HG03097 (cell line): ENCODE results near the gene QKI.
"Not testable (repeated sequence)": the region's sequence is repeated elsewhere in the genome, so short reads cannot be mapped to it uniquely, and the experiment has no call there.

ENCODE experiments used
- ATAC-seq: cut with Tn5 transposase; IDR thresholded peaks from one replicate; pipeline ENCODE4 v1.9.1; 2021; ENCODE audit not compliant: unreplicated experiment, low FRiP score

Gene QKI

DNA sequence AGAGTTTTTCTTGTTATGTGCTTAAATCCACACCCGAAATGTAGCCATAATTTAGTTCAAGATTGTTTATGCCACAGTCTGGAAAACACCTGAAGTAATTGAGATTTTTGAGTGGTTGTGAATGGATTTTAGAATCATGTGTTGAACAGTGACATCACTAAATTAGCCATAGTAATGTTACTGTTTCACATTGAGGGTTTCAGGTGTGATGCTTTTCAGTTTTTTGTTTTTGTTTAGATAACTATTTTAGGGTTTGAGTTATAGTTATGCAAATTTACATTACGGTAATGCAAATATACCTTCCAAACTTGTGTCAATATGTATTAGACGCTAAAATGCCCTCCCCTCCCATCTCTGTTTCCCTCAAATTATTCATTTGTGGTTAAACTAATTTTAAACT is 22.9 kb downstream of the QKI start:
- no peak for ATAC-seq

DNA sequence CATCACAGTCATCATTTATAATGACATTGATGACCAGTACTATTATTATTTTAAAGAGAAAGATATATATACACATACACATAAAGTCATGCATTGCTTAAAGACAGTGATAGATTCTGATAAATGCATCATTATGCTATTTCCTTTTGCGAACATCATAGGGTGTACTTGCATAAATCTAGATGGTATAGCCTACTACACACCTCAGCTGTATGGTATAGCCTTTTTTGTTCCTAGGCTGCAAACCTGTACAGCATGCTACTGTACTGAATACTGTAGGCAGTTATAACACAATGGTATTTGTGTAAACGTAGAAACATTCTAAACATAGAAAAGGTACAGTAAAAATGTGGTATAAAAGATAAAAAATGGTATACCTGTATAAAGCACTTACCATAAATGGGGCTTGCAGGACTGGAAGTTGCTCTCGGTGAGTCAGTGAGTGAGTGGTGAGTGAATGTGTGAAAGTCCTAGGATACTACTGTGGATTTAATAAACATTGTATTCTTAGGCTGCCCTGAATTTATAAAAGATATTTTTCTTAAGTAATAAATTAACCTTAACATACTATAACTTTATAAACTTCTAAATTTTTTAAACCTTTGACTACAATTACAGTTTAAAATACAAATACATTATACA is 23.9 kb downstream of the QKI start:
- ATAC-seq = no peak

DNA sequence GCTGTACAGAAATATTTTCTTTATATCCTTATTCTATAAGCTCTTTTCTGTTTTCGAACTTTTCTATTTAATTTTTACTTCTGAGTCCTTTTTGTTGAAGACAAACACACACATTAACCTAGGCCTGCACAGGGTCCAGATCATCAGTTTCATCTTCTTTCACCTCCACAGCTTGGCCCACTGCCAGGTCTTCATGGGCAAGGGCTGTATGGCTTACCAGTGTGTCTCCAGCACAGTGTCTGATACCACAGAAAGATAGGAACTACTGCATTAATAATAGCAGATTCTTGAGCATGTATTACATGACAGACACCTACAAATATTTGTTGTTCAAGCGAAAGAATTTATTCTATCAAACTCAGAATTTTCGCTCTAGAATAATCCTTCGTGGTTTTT is 24.4 kb downstream of the QKI start:
- no peak for ATAC-seq

DNA sequence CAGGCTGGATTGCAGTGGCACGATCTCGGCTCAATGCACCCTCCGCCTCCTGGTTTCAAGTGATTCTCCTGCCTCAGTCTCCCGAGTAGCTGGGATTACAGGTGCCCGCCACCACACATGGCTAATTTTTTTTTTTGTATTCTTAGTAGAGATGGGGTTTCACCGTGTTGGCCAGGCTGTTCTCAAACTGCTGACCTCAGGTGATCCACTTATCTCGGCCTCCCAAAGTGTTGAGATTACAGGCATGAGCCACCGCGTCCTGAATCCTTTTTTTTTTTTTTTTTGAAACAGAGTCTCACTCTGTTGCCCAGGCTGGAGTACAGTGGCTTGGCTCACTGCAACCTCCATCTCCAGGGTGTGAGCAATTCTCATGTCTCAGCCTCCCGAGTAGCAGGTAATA is 24.9 kb downstream of the QKI start:
- ATAC-seq = not testable (repeated sequence)

DNA sequence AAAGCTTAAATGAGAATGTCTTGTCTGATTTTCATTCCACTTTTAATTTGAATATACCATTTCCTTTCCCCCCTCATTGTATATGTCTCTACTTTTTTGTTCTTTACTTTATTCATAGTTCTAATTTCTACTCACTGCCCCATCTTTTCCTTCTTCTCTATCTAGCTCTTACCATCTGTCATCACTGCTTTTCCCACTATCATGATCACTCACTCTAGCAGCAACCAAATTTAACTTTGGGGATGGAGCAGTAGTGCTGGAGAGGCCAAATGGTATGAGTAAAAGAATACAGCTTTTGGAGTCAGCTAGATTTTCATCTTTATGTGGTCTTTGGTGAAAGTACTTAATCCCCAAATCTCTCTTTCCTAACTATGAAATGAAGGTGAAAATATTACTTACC is 25.5 kb downstream of the QKI start:
- no peak for ATAC-seq

DNA sequence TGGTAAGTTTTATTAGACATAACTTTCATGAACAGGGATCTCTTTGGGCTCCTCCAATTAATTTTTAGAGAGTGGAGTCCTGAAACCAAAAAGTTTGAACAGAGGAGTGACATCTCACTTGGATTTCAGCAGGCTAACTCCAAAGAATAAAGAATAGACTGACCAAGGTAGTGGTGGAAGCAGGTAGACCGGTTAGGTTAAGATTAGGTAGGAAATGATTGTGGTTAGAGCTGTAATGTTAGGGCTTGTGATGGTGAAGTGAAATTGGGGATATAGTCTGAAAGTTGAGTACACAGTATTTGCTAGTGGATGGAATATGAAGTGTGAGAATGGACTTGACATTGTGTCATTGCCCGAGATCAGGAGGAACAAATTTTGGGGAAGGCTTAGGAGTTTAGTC is 27.8 kb downstream of the QKI start:
- ATAC-seq = no peak

DNA sequence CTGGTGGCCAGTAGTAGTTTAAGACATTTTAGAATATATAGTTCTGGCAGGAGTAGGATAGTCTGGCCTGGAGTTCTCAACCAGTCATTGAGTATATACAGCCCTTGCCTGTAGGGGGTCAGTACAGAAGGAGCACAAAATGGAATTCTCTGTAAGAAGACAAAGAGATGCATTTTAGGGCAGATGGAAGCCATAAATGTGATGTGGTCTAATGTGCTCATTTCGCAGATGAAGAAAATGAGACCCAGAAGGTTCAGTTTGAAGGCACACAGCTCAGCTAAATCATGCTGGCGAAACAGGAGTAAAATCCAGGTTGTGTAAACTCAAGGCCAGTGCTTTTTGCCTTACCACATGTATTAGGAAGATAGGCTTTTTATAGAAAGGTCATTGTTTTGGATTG is 29.6 kb downstream of the QKI start:
- no peak for ATAC-seq

DNA sequence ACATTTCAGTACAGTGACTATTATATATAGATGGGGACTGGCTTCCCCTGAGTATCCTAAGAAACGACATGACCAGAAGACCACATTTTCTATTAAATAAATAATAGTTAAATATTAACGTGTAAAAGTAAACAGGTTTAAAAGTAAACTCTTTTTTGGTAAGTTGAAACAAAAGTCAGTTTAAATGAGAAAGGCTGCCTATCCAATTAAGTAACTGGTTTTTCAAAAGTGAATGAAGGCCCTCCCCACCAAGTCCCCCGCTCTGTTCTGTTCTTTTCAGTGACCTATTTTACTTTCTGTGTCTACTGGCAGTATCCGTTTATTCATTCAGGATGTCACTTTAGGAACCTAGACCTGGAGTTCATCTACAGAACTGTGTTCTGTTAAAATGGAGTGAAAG is 32.0 kb downstream of the QKI start:
- no peak for ATAC-seq

DNA sequence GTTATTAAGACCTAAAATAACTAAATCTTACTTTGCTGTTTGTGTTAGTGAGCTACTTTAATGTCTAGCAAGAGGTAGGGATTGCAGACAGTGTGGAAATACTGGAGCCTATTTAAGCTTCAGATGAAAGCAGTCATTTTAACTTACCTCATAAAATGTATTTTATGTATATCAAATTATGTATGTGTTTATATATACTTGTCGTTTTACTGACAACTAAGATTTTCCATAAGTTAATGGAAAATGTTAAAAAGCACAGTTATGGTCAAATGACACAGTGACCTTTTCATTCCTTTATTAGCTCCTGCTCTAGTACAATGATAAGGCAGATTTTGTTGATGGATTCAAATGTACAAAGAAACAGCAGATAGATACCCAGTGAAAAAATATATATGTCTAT is 34.6 kb downstream of the QKI start:
- ATAC-seq = no peak

DNA sequence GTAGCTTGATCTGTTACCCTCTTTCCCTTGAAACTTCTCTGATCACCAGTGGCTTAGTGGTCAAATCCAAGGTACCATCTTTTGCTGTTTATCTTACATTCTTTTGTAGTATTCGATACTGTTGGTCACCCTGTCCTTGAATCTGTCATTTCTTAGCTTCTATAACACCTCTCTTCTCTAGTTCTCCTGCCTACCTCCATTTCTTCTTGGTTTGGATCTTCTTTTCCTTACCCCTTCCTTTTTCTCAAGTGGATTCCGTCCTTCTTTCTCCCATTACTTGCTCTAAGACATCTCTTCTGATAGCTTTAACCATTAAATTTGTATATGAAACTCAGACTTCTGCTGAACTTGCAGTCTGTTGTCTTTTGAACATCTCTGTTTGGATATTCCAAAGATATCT is 39.9 kb downstream of the QKI start:
- no peak for ATAC-seq

DNA sequence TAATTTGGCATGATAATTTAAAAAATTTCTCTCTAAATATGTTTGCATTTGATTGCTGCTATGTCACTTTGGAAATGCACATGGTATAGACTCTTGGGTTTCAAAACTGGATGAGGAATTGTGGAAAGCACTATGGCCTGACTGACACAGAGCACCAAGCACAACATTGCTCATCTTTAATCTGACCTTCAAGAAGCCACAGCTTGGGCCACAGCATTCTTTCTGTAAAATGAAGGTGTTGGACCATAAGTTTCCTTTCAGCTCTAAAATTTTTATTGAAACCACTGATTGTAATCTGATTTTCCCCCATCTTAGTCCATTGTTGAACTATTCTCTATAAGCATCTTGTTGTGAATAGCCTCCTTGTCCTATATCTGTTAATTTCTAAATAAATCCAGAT is 41.0 kb downstream of the QKI start:
- ATAC-seq = no peak

DNA sequence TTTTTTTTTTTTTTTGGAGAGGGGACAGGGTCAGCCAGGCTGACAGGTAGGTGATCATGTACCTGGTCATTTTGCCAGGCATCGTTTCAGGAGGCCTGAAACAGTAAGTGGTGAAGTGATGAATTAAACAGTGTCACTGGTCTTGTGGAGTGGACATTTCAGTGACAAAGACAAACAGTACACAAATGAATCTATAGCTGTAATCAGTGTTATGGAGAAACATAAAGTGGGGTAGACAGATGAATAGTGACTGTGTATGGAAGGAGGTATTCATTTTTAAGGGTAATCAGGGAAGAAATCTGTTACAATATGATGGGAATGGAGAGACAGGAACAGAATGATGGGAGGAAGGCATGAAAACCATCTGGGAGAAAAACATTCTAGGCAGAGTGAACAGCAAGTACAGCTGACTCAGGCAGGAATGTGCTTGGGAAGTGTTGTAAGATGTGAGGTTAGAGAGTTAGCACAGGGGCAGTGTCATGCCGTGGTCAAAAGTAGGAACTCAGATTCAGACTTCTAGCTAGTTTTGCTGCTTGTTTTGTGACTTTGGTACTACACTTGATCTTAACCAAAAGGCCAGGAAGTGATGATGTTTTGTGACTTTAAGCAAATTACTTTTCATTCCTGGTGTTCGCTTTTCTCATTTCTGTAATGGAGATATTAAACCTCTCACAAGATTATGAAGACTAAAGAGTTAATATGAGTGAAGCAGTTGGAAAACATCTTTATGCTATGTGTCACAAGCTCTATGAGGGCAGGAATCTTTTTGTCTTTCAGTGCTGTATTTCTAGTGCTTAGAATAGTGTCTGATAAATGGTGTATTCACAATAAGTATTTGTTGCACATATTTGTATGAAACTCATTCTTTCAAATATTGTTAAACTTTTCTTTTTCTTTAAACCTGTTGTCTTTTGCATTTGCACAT is 43.4 kb downstream of the QKI start:
- no peak for ATAC-seq

DNA sequence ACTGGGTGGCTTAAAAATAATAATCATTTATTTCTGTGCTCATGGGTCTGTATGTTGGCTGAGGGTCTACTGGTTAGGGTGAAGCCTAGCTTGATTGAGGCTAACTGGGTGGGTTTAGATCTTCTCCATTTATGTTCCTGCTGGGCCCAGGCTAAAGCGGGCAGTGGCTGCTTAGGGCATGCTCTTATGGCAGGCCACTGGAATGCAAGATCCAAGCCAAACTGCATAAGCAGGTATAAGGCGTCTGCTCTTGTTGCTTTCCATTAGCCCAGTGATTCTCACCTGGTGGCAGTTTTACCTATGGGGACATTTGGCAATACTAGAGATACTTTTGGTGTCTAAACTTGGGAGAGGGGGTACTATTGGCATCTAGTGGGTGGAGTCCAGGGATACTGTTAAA is 44.5 kb downstream of the QKI start:
- no peak for ATAC-seq

DNA sequence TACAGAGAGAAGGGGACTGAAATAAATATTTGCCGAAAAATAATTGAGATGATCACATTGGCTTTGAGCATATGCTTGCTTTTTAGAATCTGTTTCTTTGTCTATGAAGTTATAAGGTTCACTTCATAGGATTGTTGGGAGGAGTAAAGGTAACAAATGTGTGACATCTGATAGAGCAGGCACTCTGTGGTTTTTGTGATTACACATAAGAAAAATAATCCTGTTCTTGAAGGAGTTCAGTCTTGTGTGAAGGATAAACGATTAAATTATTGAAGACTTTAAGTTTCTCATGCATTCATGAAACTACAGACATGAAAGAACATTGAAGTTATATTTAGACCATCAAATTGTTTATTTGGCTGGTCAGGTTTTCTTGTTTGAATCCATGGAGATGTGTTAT is 45.0 kb downstream of the QKI start:
- no peak for ATAC-seq

DNA sequence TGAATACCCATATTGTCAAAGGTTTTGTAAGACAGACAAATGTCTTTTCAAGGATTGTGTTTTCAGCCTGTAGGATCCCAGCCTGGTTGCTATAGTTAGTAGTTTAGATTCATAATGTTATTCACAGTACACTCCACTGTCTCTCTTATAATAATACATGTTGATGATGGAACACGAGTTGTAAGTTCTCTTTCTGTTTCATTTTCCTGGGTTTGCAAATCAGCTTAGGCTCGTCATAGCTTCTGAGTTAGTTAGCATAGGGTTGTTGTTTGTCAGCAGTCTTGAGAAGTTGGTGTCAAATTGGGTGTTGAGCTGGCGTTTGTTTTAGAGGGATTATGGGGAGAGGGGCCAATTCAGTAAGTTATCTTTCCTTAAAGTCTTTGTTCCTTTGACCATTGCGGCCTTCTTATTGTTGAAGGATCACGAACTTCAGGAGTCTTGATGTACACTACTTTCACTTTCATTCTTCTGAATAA is 45.8 kb downstream of the QKI start:
- peak; percentile 69 for ATAC-seq

DNA sequence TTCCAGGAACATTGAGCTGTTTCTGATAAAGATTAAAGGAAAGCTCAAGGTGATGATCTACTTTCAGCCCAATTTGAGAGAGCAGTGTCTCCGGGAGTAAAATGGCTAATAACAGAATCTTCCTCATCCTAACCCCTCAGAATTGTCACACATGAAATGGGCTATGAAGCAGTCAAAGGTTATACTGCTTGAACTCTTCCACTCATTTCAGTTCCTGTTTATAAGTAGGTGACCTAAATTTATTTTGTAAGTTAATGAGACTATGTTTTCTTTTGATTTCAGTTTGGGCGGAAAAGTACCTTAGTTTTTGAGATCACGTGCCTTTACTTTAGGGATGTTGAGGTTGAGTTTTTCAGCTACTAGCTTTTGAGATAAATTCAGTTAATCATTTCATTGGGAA is 47.2 kb downstream of the QKI start:
- no peak for ATAC-seq

DNA sequence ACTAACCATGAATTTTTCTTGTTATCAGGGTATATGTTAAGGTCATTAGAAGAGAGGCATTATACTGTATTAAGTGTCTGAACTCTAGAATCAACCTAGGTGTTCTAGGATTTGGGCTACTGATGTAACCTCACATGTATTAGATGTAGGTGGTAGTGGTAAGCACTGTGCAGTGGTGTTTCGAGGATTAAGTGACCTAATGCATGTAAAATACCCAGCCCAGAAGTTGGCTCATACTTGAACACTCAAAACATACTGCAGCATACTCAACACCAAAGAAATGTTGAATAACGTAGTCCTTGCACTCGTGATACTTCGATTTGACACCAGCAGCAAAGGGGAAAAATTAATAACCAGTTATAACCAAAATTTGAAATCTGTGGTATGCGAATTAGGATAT is 48.7 kb downstream of the QKI start:
- no peak for ATAC-seq

DNA sequence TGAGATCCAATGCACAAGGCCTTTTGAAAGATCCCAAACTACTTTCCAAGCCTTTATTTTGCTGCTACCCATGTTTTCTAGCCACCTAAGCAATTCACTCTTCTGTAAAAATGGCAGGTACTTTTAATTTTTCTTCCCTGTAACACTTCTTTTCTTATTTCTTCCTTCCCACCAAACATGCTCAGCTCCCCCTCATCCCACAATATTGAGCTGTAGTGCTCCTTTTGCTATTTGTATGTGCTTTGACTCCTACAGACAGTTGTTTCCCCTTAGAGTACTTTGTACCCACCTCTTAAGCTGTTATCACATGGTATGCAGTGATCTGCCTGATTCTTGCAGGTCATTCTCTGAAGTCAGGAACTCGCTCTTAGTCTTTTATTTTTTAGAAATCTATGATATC is 49.3 kb downstream of the QKI start:
- no peak for ATAC-seq

DNA sequence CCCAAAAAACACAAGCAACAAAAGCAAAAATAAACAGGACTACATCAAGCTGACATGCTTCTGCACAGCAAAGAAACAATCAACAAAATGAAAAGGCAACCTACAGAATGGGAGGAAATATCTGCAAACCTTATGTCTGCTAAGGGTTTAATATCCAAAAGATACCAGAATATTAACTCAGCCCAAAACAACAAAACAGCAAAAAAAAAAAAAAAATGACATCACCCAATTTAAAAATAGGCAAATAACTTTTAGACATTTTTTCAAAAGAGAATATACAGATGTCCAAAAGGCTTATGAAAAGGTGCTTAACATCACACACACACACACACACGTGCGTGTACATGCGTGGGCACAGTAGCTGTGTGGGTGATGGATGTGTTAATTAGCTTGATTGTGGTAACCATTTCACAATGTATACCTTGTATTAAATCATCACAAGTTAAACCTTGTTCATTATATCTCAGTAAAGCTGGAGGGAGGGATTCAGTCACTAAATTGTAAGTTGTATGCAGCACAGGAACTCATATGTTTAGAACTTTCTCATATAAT is 52.4 kb downstream of the QKI start:
- ATAC-seq = no peak

DNA sequence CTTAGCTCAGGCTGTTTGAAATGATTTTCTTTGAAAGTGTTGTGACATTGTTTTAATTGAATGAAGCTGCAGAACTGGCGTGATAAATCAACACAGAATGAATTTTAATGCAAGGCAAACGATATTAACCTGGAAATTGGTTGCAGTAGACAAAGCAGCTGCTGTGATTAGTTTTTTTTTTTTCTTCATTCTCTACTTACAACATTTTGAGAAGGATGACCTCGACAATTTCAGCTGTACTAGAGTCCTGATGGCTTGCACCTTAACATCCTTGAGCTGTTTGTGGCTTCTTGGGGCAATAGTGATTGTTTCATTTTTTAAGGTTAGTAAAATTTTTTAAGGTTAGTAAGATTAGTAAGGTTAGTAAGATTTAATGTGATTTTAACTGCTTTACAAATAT is 54.2 kb downstream of the QKI start:
- no peak for ATAC-seq

DNA sequence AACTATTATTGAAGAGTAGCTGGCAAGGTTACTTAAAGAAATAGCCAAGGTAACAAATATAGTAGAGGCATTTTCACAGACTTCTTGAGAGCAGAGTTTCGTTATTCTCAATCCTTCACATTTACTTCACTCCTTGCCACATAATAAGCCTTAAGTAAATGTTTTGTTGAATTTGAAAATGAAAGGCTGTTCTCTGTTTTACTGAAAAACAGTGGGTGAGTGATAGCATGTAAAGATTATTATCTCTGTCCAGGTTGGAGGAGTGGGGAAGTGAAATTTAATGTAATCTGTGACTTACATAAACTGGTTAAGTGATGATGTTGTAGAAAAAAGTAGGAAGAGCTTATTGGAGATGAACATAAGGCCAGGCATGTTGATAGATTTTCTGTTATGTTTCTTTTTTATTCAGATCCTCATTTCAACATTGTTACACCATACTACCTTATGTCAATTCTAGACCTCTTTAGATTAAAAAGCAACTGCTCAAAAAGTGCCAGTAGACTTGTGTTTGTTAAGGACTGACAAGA is 55.0 kb downstream of the QKI start:
- ATAC-seq = no peak

DNA sequence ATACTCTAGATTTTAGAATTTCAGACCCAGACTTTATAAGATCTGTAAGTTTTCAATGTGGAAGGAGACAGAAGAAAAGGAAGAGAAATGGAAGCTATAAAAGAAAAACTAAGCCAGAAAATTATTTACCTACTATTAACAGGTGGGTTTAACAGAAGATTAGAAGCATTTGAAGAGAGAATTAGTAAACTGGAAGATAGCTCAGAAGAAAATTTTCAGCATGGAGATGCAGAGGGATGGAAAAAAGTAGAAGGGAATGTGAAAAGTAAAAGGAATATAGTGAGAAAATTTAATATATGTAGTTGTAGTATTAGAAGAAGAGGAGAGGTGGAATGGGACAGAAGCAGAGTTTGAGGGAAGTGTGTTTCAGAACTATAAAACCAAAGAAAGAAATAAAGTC is 56.1 kb downstream of the QKI start:
- ATAC-seq = no peak
